Stomach (tissue), 9 donors: ENCODE measurements around the gene PLIN1. TPM values are rescaled to one million over a fixed set of nuclear protein-coding genes. Genes with fewer than 3 reads are reported as not detected.

Experiments
- DNase-seq, 2 donors: peaks; one replicate each; pipeline versions ENCODE4 v3.0.0 to v3.0.0-alpha.2; 2013 to 2019
- H3K27ac ChIP-seq, 5 donors: fragments of 200-600 bp in 4 of 5; sonication (generic) in 4 of 5; one replicate each; pipeline ENCODE4 v1.5.1; 2013 to 2019; ENCODE audit warnings: mild to moderate bottlenecking in 1 of 5, moderate library complexity in 1 of 5
- H3K27me3 ChIP-seq, 3 donors: fragments of 200-600 bp; sonication (generic); one replicate each; pipeline ENCODE4 v1.5.1; 2017 to 2019; ENCODE audit warnings: mixed run types in 1 of 3
- H3K36me3 ChIP-seq, 4 donors: fragments of 200-600 bp; sonication (generic); 1 replicate in 3 of 4; 2 replicates in 1 of 4; pipeline ENCODE4 v1.5.1; 2016 to 2019
- H3K4me1 ChIP-seq, 4 donors: fragments of 200-600 bp; sonication (generic); one replicate each; pipeline ENCODE4 v1.5.1; 2016 to 2019
- H3K4me3 ChIP-seq, 4 donors: fragments of 200-600 bp; sonication (generic) in 3 of 4; one replicate each; pipeline ENCODE4 v1.5.1; 2016 to 2019; ENCODE audit warnings: mild to moderate bottlenecking in 1 of 4
- H3K9me3 ChIP-seq, 4 donors: fragments of 200-600 bp; sonication (generic); one replicate each; pipeline ENCODE4 v1.5.1; 2016 to 2019
- EP300 ChIP-seq: sonication (generic); formaldehyde crosslinking; IDR thresholded peaks from one replicate; pipeline ENCODE4 v1.6.1; 2017; ENCODE audit warnings: antibody characterized with exemption
- POLR2A ChIP-seq, 4 donors: fragments of 450-650 bp; IDR thresholded peaks; one replicate each; pipeline ENCODE4 v1.6.1; 2016; ENCODE audit warnings: antibody characterized with exemption in 4 of 4, control low read depth in 2 of 4, mild to moderate bottlenecking in 1 of 4, moderate library complexity in 1 of 4
- POLR2AphosphoS5 ChIP-seq, 3 donors: sonication (generic); formaldehyde crosslinking; IDR thresholded peaks; one replicate each; pipeline ENCODE4 v1.6.1; 2016; ENCODE audit warnings: antibody characterized with exemption in 3 of 3
- WGBS, 5 donors: extraction: QIAGEN DNeasy Blood & Tissue Kit in 3 of 5; methylation state at CpG; one replicate each; pipeline versions ENCODE4 v1.1.5 to v1.1.7; 2013 to 2018; 5-methylcytosine and 5-hydroxymethylcytosine counted together
- intact Hi-C: fragments of 100-400 bp; cut with DNase I; formaldehyde crosslinking; loops from one replicate; pipeline ENCODE4 v1.15.1; 2023; ENCODE audit warnings: low total_unique reads
- polyA plus RNA-seq, 3 donors: library from polyadenylated mRNA; stranded (reverse); fragments of 200-250 nt; gene quantifications; one replicate each; pipeline ENCODE4 v1.2.3, GENCODE V29; 2013
- total RNA-seq, 5 donors: library from RNA; depleted of rRNA; stranded (reverse); fragments of >200 nt; gene quantifications; one replicate each; pipeline versions ENCODE4 v1.1.0 to v1.2.3, GENCODE V29; 2014 to 2016
- TF ChIP-seq, protein P1 (sequence below), 7 experiments: fragments of 450-650 bp in 4 of 7; fragments of 200-600 bp in 3 of 7; sonication (generic) in 3 of 7; IDR thresholded peaks; one replicate each; pipeline ENCODE4 v1.5.1; 2016 to 2019; ENCODE audit warnings: antibody characterized with exemption in 7 of 7, control low read depth in 2 of 7, mild to moderate bottlenecking in 1 of 7
- donor health status: healthy with polysubstance abuse.
- donor health status: Bipolar disorder and iron deficiency.
- donor health status: healthy.

PLIN1 gene
- total and polyA plus RNA-seq, 8 donors = 0.12 to 7.6 (median 3.4) TPM

DNA sequence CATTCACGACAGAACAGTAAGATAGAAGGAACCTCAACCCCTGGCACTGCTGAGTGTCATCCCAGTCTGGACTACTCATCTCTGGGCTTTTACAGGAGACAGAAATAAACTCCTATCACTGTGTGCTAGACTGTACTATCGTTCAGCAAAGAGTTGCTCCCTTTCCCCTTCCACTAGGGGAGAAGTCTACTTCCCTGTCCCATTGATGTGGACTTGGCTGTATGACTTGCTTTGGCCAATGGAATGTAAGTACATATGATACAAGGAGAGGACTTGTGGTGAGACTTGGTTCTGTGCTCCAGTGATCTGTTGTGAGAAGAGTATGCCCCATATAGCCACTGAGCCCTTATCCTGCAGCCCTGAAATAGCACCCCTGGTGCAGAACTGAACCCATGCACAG is 18.6 kb downstream of the PLIN1 start:
- Histone ChIP-seq H3K27ac (no peak overlapping the region), H3K9me3 (no peaks in the 10 kb centered on the region), H3K36me3 (no peaks in the 10 kb centered on the region), H3K4me3 (no peak overlapping the region), H3K4me1 (peaks cover 10 to 25% (median 20%) of the 10 kb centered on the region in 4 donors), H3K27me3 (peaks cover 0 to 9% (median under 1%) of the 10 kb centered on the region in 3 donors)
- 78 to 94% (median 90%) methylated on average over 2 of the region's 2 CpGs for WGBS, 5 donors
- intact Hi-C loops = no loop called here
- no peak for TF ChIP-seq POLR2A (IDR thresholded peaks at IDR 0.05)
- DNase-seq = no peak

- Histone ChIP-seq H3K27ac (no peak overlapping the region), H3K9me3 (no peaks in the 10 kb centered on the region), H3K27me3 (peaks cover 0 to 22% (median 11%) of the 10 kb centered on the region in 3 donors), H3K36me3 (no peaks in the 10 kb centered on the region), H3K4me1 (peaks cover 9 to 30% (median 25%) of the 10 kb centered on the region in 4 donors), H3K4me3 (no peak overlapping the region)
- intact Hi-C loops = no loop called here
- no peak for DNase-seq
- TF ChIP-seq POLR2AphosphoS5 (IDR thresholded peaks at IDR 0.05) (no peak), POLR2A (IDR thresholded peaks at IDR 0.05) (no peak), EP300 (no peak)
- TF ChIP-seq, protein P1, sequence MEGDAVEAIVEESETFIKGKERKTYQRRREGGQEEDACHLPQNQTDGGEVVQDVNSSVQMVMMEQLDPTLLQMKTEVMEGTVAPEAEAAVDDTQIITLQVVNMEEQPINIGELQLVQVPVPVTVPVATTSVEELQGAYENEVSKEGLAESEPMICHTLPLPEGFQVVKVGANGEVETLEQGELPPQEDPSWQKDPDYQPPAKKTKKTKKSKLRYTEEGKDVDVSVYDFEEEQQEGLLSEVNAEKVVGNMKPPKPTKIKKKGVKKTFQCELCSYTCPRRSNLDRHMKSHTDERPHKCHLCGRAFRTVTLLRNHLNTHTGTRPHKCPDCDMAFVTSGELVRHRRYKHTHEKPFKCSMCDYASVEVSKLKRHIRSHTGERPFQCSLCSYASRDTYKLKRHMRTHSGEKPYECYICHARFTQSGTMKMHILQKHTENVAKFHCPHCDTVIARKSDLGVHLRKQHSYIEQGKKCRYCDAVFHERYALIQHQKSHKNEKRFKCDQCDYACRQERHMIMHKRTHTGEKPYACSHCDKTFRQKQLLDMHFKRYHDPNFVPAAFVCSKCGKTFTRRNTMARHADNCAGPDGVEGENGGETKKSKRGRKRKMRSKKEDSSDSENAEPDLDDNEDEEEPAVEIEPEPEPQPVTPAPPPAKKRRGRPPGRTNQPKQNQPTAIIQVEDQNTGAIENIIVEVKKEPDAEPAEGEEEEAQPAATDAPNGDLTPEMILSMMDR (IDR thresholded peaks at IDR 0.05) = no peak
- WGBS, 5 donors = 84 to 92% (median 88%) methylated on average over 2 of the region's 2 CpGs
Measured at GRCh38 chr15:89659295-89659694, 19.9 kb downstream of the PLIN1 start.

GRCh38 chr15:89657686-89658200 is 21.4 kb downstream of the PLIN1 start:
- H3K36me3 ChIP-seq = no peaks in the 10 kb centered on the region
- no peak for DNase-seq
- TF ChIP-seq, protein P1 (IDR thresholded peaks at IDR 0.05) = no peak
- TF ChIP-seq EP300 = no peak
- TF ChIP-seq POLR2AphosphoS5 (IDR thresholded peaks at IDR 0.05) = no peak
- TF ChIP-seq POLR2A (IDR thresholded peaks at IDR 0.05) = no peak
- H3K27me3 ChIP-seq = peaks cover 0 to 29% (median 11%) of the 10 kb centered on the region in 3 donors
- H3K27ac ChIP-seq = no peak overlapping the region
- intact Hi-C loops = no loop called here
- H3K4me3 ChIP-seq = no peak overlapping the region
- H3K4me1 ChIP-seq = peaks cover 10 to 26% (median 24%) of the 10 kb centered on the region in 4 donors
- no peaks in the 10 kb centered on the region for H3K9me3 ChIP-seq
- WGBS, 5 donors = 85 to 90% (median 87%) methylated on average over 5 of the region's 5 CpGs

DNA sequence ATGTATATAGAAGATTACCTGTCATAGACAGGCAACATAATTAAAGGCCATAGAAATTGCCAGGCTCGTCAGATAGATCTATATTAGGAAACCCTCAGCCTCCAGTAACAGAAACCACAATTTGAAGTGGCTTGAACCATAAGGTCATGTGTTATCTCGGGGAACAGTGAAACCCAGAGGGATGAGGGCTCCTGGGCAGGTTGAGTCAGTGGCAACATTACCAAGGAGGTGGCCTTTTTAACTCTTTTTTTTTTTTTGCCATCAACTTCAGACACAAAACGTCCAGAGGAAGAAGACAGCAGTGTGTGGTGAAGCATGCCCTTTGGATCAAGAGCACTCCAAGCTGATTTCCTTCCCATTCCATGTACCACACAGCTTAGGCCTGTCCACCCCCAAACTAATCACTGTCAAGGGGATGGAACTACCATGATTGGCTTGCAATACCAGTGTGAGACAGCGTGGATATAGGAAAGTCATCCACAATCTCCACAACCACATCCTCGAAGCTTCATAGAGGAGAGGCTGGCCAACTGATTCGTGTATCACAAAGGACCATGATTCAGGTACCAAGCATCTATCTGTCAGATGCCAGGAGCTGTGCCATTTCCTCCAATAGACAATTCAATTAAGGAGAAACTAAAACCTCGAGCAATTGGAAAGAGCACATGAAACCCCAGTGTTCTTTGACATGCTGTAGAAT is 22.9 kb downstream of the PLIN1 start:
- H3K9me3 ChIP-seq = no peaks in the 10 kb centered on the region
- no peak for DNase-seq
- TF ChIP-seq POLR2AphosphoS5 (IDR thresholded peaks at IDR 0.05) (no peak), EP300 (no peak), POLR2A (IDR thresholded peaks at IDR 0.05) (no peak)
- TF ChIP-seq, protein P1 (IDR thresholded peaks at IDR 0.05) = no peak
- intact Hi-C loops = no loop called here
- no peak overlapping the region for H3K27ac ChIP-seq
- peaks cover 0 to 29% (median 11%) of the 10 kb centered on the region in 3 donors for H3K27me3 ChIP-seq
- H3K4me3 ChIP-seq = no peak overlapping the region
- H3K4me1 ChIP-seq = peaks cover 10 to 22% (median 17%) of the 10 kb centered on the region in 4 donors
- H3K36me3 ChIP-seq = no peaks in the 10 kb centered on the region
- WGBS, 5 donors = 74 to 80% (median 76%) methylated on average over 7 of the region's 7 CpGs
